ENCODE data around the gene SP9. TPM values are rescaled to one million over a fixed set of nuclear protein-coding genes. Genes with fewer than 3 reads are reported as not detected.

Gene SP9
- total and polyA plus RNA-seq, 10 of the 15 experiments (the other 5 are each of a cell fraction or from before 2014, with no cell fraction given), result not detected

DNA sequence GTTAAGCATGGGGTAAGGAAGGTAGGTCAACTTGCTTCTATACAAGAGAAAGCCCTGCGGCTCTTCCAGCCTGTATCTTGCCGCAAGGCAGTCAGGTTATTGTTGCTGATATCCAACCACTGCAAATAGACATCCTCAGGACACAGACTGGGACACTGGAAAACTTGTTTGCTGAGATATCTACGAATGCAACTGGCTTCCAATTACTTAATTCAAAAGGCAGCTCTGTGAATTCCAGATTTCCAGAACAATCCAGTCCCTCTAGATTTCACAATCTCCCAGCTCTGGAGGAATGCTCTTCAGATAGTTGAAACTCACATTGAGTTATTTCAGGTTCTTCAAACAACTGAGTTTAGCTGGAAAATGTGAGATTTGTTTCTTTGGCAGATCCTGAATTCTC is 34.6 kb upstream of the SP9 start:
- ATAC-seq (no peak), DNase-seq (ENCODE audit: low read depth, low spot score) (no peak), FAIRE-seq (no peak)
- Histone ChIP-seq H3K36me3 (ENCODE audit: control insufficient read depth in 2 of 2, insufficient read depth in 2 of 2, low read length in 1 of 2) (no peaks in the 10 kb centered on the region), H3K9me3 (replicated peaks; ENCODE audit: control insufficient read depth, insufficient read depth, low read length) (no peaks in the 10 kb centered on the region), H3K4me2 (ENCODE audit: control insufficient read depth, insufficient read depth) (no peak overlapping the region), H3K79me2 (ENCODE audit: control insufficient read depth, insufficient read depth, low read length) (no peaks in the 10 kb centered on the region), H3K4me1 (ENCODE audit: control insufficient read depth, insufficient read depth, low read length) (no peaks in the 10 kb centered on the region), H2AFZ (ENCODE audit: control insufficient read depth, low read depth, low read length) (no peak overlapping the region), H3K9ac (ENCODE audit: control insufficient read depth, insufficient read depth, low read length) (no peak overlapping the region), H3K4me3 (no peak overlapping the region), H3K27me3 (replicated peaks in 1 of 2; ENCODE audit: control insufficient read depth in 2 of 2, insufficient read depth in 2 of 2, low read length in 1 of 2) (no peaks in the 10 kb centered on the region; a peak in 1 of 4 replicates), H4K20me1 (ENCODE audit: control insufficient read depth, insufficient read depth) (no peaks in the 10 kb centered on the region), H3K27ac (ENCODE audit: control insufficient read depth, insufficient read depth) (no peak overlapping the region)
- ChIA-PET RAD21 (ENCODE audit: unreplicated experiment) (interaction anchor here (1.3 kb wide), 1 partner anchor 41 kb away, joined by 5 read pairs; no protein-coding TSS in a partner anchor), POLR2A (no interaction called here), CTCF (no interaction called here), SMC1A (ENCODE audit: uncharacterized antibody, unreplicated experiment) (no interaction called here)
- WGBS (ENCODE audit: insufficient coverage, insufficient replicate concordance, low lambda C conversion rate, missing lambda C conversion rate), result 57% methylated on average over 3 of the region's 3 CpGs
- TF ChIP-seq SPI1 (IDR thresholded peaks at IDR 0.05; ENCODE audit: borderline replicate concordance, insufficient read depth, low read depth, low read length), result no peak
- TF ChIP-seq, protein P1, sequence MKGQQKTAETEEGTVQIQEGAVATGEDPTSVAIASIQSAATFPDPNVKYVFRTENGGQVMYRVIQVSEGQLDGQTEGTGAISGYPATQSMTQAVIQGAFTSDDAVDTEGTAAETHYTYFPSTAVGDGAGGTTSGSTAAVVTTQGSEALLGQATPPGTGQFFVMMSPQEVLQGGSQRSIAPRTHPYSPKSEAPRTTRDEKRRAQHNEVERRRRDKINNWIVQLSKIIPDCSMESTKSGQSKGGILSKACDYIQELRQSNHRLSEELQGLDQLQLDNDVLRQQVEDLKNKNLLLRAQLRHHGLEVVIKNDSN (IDR thresholded peaks at IDR 0.05; ENCODE audit: borderline replicate concordance, extremely low read length, insufficient read depth, low read depth, low read length), result no peak
- no peak for TF ChIP-seq NBN (IDR thresholded peaks at IDR 0.05)
- TF ChIP-seq, protein P2, sequence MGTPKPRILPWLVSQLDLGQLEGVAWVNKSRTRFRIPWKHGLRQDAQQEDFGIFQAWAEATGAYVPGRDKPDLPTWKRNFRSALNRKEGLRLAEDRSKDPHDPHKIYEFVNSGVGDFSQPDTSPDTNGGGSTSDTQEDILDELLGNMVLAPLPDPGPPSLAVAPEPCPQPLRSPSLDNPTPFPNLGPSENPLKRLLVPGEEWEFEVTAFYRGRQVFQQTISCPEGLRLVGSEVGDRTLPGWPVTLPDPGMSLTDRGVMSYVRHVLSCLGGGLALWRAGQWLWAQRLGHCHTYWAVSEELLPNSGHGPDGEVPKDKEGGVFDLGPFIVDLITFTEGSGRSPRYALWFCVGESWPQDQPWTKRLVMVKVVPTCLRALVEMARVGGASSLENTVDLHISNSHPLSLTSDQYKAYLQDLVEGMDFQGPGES (IDR thresholded peaks at IDR 0.05), result no peak
- no peak for TF ChIP-seq NFIC (IDR thresholded peaks at IDR 0.05; ENCODE audit: low read depth, low read length)
- no peak for TF ChIP-seq MYC (IDR thresholded peaks at IDR 0.05; ENCODE audit: insufficient read depth, insufficient read length, insufficient replicate concordance, low read length, severe bottlenecking)
- TF ChIP-seq PML (IDR thresholded peaks at IDR 0.05; ENCODE audit: low read length), result no peak
- TF ChIP-seq GATAD2B (conservative IDR thresholded peaks at IDR 0.05; ENCODE audit: low read depth), result no peak
- TF ChIP-seq TARDBP (IDR thresholded peaks at IDR 0.05; ENCODE audit: borderline replicate concordance), result no peak
- intact Hi-C loops (cut with micrococcal nuclease; ENCODE audit: unreplicated experiment), result no loop called here
- in situ Hi-C loops (cut with MboI), result no loop called here
- BruUV-seq (replicated peaks), result no TSS peak

Data from GM12878 (cell line).